CD4-positive, alpha-beta T cell (primary cell): Measurements from ENCODE around the gene USP25. TPM values are rescaled to one million over a fixed set of nuclear protein-coding genes. Genes with fewer than 3 reads are reported as not detected.

ENCODE experiments used
- ATAC-seq: fragments of 200-7000 bp; cut with Tn5 transposase; one replicate; pipeline ENCODE4 v1.10.0; 2022; ENCODE audit warnings: mild to moderate bottlenecking; ENCODE audit not compliant: poor library complexity
- CTCF ChIA-PET: fragments of 350-600 bp; sonication (Branson Sonifier 250); formaldehyde crosslinking; loops from one replicate; lab custom pipeline; 2021; ENCODE audit warnings: antibody characterized with exemption, inconsistent platforms; lab: Charles Lee
- POLR2A ChIA-PET: fragments of 350-600 bp; sonication (Branson Sonifier 250); formaldehyde crosslinking; loops from one replicate; lab custom pipeline; 2021; ENCODE audit warnings: antibody characterized with exemption, inconsistent platforms; lab: Charles Lee
- DNase-seq, 14 experiments: peaks; one replicate each; pipeline ENCODE4 v3.0.0-alpha.2; 2013 to 2020; ENCODE audit warnings: mixed read lengths in 2 of 14
- H3K27ac ChIP-seq, 2 donors: one replicate each; pipeline versions ENCODE4 v1.5.1 to v1.7.0; 2013; ENCODE audit warnings: low read length in 2 of 2, low read depth in 1 of 2, mild to moderate bottlenecking in 1 of 2
- H3K27me3 ChIP-seq, 2 experiments: 1 replicate in 1 of 2; 2 replicates in 1 of 2; pipeline versions ENCODE4 v1.6.1 to v1.7.0; 2013; ENCODE audit warnings: low read length in 2 of 2, control low read depth in 1 of 2, mild to moderate bottlenecking in 1 of 2, moderate library complexity in 1 of 2; ENCODE audit not compliant: insufficient read depth in 2 of 2, control insufficient read depth in 1 of 2
- H3K36me3 ChIP-seq: one replicate; pipeline ENCODE4 v1.6.1; 2013; ENCODE audit warnings: low read length, control low read depth; ENCODE audit not compliant: insufficient read depth
- H3K4me1 ChIP-seq: one replicate; pipeline ENCODE4 v1.6.1; 2013; ENCODE audit warnings: low read length, control low read depth; ENCODE audit not compliant: insufficient read depth
- H3K4me3 ChIP-seq: one replicate; pipeline ENCODE4 v1.5.1; 2013; ENCODE audit warnings: mild to moderate bottlenecking, low read length, moderate library complexity
- H3K9me3 ChIP-seq, 2 experiments: 1 replicate in 1 of 2; 2 replicates in 1 of 2; pipeline versions ENCODE4 v1.6.1 to v1.7.0; 2013; ENCODE audit warnings: low read length in 2 of 2, mild to moderate bottlenecking in 2 of 2, control low read depth in 1 of 2, moderate library complexity in 1 of 2; ENCODE audit not compliant: control insufficient read depth in 1 of 2, insufficient read depth in 1 of 2
- H3K27ac Mint-ChIP-seq: one replicate; pipeline ENCODE4 v1.8.0; 2020; ENCODE audit warnings: mixed read lengths
- H3K27me3 Mint-ChIP-seq: one replicate; pipeline ENCODE4 v1.8.0; 2021; ENCODE audit warnings: mixed read lengths
- H3K36me3 Mint-ChIP-seq: one replicate; pipeline ENCODE4 v1.8.0; 2021; ENCODE audit warnings: low read depth, mixed read lengths
- H3K4me1 Mint-ChIP-seq: one replicate; pipeline ENCODE4 v1.8.0; 2021; ENCODE audit warnings: low read depth, mixed read lengths
- H3K4me3 Mint-ChIP-seq: one replicate; pipeline ENCODE4 v1.8.0; 2020; ENCODE audit warnings: mild to moderate bottlenecking, mixed read lengths
- H3K9me3 Mint-ChIP-seq: one replicate; pipeline ENCODE4 v1.8.0; 2020; ENCODE audit warnings: mixed read lengths
- intact Hi-C, 2 experiments: fragments of 100-400 bp; cut with DNase I in 1 of 2; cut with micrococcal nuclease in 1 of 2; formaldehyde crosslinking; loops; one replicate each; pipeline versions ENCODE4 v1.15.1 to v1.9.0; 2023 to 2025; cut with DNase I, micrococcal nuclease
- total RNA-seq, 174 experiments: library from RNA in 2 of 174; stranded (reverse) in 2 of 174; gene quantifications; one replicate each; pipeline ENCODE4 v1.2.3 and lab custom pipeline; 2021 to 2026
- TF ChIP-seq, protein P1 (sequence below): fragments of 200-600 bp; IDR thresholded peaks from one replicate; pipeline ENCODE4 v1.8.0; 2022; ENCODE audit warnings: antibody characterized with exemption, mild to moderate bottlenecking

The USP25 gene
- total RNA-seq, 2 experiments from 2014 or later = 45.0 to 49.2 TPM

DNA sequence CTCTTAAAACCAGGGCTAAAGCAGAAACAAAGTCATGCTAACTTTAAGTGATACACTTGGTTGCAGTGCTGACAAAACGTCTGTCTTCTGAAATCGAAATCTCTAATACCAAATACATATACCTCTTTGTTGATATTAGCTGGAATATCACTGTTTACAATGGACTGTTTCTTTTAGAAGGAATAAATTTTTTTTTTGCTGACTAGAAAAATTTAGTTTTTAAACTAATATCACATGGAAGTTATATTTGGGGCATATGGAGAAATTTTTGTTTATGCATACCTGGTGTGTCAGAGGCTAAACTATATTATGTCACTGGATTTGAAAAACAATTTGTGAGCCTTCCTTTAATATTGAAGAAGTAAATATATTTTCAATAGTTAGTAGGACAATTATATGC lies 39.1 kb downstream of the USP25 start:
- Histone ChIP-seq H3K36me3 (peaks cover 20% of the 10 kb centered on the region), H3K27me3 (no peaks in the 10 kb centered on the region), H3K9me3 (no peaks in the 10 kb centered on the region), H3K4me3 (no peak overlapping the region), H3K4me1 (no peaks in the 10 kb centered on the region), H3K27ac (no peak overlapping the region)
- intact Hi-C loops = loop anchor here in 1 of 2 experiments (5.0 kb wide), 1 partner anchor 37 kb away; no protein-coding TSS in a partner anchor
- H3K4me3 Mint-ChIP-seq = no peak overlapping the region
- peaks cover 89% of the 10 kb centered on the region for H3K36me3 Mint-ChIP-seq
- no peak for ATAC-seq
- no peaks in the 10 kb centered on the region for H3K27me3 Mint-ChIP-seq
- TF ChIP-seq, protein P1, sequence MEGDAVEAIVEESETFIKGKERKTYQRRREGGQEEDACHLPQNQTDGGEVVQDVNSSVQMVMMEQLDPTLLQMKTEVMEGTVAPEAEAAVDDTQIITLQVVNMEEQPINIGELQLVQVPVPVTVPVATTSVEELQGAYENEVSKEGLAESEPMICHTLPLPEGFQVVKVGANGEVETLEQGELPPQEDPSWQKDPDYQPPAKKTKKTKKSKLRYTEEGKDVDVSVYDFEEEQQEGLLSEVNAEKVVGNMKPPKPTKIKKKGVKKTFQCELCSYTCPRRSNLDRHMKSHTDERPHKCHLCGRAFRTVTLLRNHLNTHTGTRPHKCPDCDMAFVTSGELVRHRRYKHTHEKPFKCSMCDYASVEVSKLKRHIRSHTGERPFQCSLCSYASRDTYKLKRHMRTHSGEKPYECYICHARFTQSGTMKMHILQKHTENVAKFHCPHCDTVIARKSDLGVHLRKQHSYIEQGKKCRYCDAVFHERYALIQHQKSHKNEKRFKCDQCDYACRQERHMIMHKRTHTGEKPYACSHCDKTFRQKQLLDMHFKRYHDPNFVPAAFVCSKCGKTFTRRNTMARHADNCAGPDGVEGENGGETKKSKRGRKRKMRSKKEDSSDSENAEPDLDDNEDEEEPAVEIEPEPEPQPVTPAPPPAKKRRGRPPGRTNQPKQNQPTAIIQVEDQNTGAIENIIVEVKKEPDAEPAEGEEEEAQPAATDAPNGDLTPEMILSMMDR = no peak
- no peaks in the 10 kb centered on the region for H3K9me3 Mint-ChIP-seq
- DNase-seq = no peak
- POLR2A ChIA-PET = no interaction called here
- peaks cover 72% of the 10 kb centered on the region for H3K4me1 Mint-ChIP-seq
- CTCF ChIA-PET = no interaction called here
- no peak overlapping the region for H3K27ac Mint-ChIP-seq

DNA sequence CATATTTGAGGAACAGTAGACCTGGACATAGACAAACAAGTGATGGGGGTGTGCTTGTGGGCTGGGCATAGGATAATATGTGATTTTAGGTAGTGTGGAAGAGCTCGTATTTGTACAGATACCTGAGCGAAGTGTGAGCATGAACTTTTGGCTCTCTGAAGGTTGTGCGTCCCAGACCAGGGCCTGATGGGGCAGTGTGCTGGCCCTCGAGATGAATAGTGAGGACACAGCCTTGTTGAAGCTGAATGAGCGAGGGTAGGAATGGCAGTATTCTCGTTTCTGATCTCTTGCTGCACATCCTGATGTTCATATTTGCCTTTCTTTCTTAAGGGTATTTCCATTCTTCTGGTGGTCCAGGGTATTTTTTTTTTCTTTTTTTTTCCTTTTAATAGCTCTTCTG lies 41.5 kb downstream of the USP25 start:
- no peak overlapping the region for H3K4me3 Mint-ChIP-seq
- Histone ChIP-seq H3K4me1 (no peaks in the 10 kb centered on the region), H3K36me3 (peaks cover 20% of the 10 kb centered on the region), H3K9me3 (no peaks in the 10 kb centered on the region), H3K4me3 (no peak overlapping the region), H3K27me3 (no peaks in the 10 kb centered on the region), H3K27ac (no peak overlapping the region)
- DNase-seq = no peak
- peaks cover 82% of the 10 kb centered on the region for H3K36me3 Mint-ChIP-seq
- CTCF ChIA-PET = no interaction called here
- no peaks in the 10 kb centered on the region for H3K27me3 Mint-ChIP-seq
- H3K9me3 Mint-ChIP-seq = peaks cover 2% of the 10 kb centered on the region
- TF ChIP-seq, protein P1 = no peak
- intact Hi-C loops = no loop called here
- peaks cover 71% of the 10 kb centered on the region for H3K4me1 Mint-ChIP-seq
- POLR2A ChIA-PET = no interaction called here
- ATAC-seq = no peak
- no peak overlapping the region for H3K27ac Mint-ChIP-seq

DNA sequence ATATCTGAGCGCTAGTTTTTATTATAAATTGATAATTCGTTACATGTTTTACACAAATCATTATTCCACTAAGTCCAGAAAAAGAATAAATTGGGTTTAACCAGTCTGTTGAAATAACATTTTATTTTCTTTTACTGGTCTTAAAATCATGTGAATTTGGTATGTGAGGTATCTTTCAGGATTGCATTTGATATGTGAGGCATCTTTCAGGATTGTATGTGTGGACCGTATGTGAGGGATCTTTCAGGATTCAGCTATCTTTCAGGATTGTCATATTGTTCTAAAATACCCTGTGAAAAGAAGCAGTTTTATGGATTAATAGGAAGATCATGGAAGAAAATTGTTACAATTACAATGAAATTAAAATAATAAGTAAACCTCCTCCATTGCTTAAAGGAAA lies 42.9 kb downstream of the USP25 start:
- Mint-ChIP-seq H3K4me1 (peaks cover 67% of the 10 kb centered on the region), H3K4me3 (no peak overlapping the region), H3K36me3 (peaks cover 79% of the 10 kb centered on the region), H3K27me3 (no peaks in the 10 kb centered on the region), H3K27ac (no peak overlapping the region), H3K9me3 (peaks cover 2% of the 10 kb centered on the region)
- H3K9me3 ChIP-seq = no peaks in the 10 kb centered on the region
- DNase-seq (no peak), ATAC-seq (no peak)
- TF ChIP-seq, protein P1 = no peak
- no peak overlapping the region for H3K4me3 ChIP-seq
- no peaks in the 10 kb centered on the region for H3K4me1 ChIP-seq
- intact Hi-C loops = no loop called here
- H3K27me3 ChIP-seq = no peaks in the 10 kb centered on the region
- peaks cover 13% of the 10 kb centered on the region for H3K36me3 ChIP-seq
- ChIA-PET CTCF (interaction anchor here (0.9 kb wide), 1 partner anchor 8 kb away, joined by 3 read pairs; no protein-coding TSS in a partner anchor), POLR2A (no interaction called here)
- H3K27ac ChIP-seq = no peak overlapping the region
